Subcutaneous adipose tissue (tissue), 4 donors: ENCODE results near the gene GRP. TPM values are rescaled to one million over a fixed set of nuclear protein-coding genes. Genes with fewer than 3 reads are reported as not detected.

Experiments
- total RNA-seq, 4 donors: library from RNA; depleted of rRNA; stranded (reverse); fragments of >200 nt; gene quantifications; one replicate each; pipeline ENCODE4 v1.1.0, GENCODE V29; 2016
- TF ChIP-seq, protein P1 (sequence below): fragments of 450-650 bp; IDR thresholded peaks from one replicate; pipeline ENCODE4 v1.5.1; 2016; ENCODE audit warnings: low read depth, mild to moderate bottlenecking, control low read depth, antibody characterized with exemption, moderate library complexity

The GRP gene
- total RNA-seq, 4 donors from 2014 or later: not detected

DNA sequence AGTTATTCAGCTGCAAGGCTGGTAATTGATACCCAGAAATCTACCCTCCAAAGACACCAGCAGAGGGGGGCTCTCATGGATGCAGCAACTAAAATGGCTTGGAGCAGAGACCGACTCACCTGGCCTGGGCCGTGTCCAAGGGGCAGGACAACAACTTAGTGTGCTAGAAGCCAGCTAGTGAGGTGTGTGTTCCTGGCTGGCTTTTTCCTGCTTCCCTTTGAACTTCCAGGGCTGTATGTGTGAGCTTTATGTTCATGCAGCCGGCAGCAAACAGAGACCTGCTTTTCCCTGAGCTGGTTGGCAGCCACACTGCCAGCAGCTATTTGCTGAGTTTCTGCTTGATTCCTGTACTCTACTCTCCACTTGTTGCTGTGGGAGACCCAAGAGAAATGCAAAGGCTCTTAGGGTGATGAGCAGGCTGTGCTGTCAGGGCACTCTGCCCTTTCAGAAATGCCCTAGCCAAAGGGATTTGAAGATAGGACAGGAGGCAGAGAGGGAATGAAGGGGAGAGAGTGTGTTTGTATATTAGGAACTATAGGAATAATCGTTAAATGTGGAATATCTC, 23.7 kb upstream of the GRP start:
- TF ChIP-seq, protein P1, sequence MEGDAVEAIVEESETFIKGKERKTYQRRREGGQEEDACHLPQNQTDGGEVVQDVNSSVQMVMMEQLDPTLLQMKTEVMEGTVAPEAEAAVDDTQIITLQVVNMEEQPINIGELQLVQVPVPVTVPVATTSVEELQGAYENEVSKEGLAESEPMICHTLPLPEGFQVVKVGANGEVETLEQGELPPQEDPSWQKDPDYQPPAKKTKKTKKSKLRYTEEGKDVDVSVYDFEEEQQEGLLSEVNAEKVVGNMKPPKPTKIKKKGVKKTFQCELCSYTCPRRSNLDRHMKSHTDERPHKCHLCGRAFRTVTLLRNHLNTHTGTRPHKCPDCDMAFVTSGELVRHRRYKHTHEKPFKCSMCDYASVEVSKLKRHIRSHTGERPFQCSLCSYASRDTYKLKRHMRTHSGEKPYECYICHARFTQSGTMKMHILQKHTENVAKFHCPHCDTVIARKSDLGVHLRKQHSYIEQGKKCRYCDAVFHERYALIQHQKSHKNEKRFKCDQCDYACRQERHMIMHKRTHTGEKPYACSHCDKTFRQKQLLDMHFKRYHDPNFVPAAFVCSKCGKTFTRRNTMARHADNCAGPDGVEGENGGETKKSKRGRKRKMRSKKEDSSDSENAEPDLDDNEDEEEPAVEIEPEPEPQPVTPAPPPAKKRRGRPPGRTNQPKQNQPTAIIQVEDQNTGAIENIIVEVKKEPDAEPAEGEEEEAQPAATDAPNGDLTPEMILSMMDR: no peak

DNA sequence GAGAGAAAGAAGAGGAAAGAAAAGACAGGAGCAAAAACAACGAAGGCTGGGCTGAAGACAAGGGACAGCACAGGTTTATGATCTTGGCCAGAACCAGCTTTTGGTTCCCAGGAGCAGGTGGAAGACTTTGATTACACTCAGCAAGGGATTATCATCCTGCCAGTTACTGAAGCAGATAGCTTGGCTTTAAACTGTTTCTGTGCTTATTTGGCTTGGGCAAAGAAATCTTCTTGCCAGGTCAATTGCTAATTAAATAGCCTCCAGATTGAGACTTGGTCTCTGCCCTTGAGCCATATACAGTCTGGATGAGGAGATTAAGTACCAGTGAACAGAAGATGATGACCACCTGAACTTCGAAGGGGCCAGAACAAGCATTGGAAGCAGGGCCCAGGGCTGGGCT, 22.3 kb upstream of the GRP start:
- TF ChIP-seq, protein P1: no peak

DNA sequence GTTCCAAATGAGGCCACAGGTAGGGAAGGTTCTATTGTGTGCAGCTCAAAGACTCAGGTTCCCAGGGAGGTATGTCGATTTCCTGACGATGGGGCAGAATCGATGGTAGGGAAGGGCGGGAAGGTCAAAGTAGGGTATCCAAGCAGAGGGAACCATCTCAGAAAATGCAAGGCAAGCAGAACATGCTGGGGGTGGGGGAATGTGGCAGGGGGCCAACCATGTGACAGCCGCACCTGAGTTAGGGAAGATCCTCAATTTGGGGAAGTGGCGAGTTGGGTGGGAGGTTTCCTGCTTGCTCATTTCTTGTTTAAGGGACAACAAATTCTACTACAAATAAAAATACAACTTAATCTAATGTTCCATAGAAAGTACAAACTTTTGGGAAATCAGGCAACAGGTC, 21.7 kb upstream of the GRP start:
- TF ChIP-seq, protein P1: no peak

DNA sequence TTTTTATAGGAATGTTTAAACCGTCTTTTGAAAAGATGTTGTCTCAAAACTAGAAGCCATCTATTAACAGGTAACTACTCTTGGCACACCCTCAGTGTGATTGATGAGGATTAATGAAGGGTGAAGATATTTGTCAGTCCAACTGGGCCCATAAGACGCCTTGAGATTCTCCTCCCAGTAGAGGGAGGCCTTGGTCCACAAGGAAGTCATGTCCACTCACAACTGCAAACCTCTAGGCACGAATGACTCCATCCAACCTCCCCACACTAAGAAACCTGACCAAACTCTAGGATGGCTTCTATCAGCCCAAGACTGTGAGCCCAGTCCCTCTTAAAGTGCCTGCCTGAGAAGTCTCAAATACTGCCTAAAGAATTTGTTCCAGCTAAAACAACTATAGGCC, 19.2 kb upstream of the GRP start:
- TF ChIP-seq, protein P1: no peak

DNA sequence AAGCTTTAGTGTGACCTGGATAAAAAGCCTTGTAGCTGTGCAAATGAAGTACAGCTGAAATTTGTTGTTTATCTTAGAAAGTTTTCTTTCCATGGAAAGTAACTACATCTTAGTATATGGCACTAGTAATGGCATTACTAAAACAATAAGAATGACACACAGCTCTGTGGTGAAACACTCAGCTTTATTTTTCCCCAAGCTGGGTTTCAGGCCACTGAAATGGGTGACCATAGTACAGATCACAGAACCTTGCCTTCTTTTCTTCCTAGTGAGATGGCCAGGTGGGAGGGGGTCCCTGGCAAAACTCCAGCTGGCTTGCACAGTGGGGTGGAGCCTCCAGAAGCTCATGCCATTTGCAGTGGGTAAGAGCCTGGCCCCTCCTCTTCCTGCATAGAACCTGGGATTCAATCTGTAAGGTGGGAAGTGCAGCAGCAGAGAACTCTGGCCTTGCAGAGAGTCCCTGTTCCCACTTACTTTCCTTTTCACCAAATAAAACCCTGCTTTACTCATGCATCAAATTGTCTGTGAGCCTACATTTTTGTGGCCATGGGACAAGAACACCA, 17.6 kb upstream of the GRP start:
- TF ChIP-seq, protein P1: no peak

DNA sequence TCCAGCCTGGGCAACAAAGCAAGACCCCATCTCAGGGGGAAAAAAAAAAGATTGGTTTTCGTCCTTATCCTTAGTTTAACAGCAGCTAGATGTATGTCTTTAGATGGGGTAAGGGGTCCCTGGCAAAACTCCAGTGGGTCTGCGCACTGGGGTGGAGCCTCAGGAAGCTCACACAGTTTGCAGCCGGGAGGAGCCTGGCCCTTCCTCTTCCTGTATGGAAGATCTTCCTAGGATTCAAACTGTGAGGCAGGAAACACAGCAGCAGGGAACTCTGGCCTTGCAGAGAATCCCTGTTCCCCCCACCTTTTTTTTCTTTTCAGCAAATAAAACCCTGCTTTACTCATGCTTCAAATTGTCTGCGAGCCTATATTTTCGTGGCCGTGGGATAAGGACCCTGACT, 12.5 kb upstream of the GRP start:
- TF ChIP-seq, protein P1: no peak

DNA sequence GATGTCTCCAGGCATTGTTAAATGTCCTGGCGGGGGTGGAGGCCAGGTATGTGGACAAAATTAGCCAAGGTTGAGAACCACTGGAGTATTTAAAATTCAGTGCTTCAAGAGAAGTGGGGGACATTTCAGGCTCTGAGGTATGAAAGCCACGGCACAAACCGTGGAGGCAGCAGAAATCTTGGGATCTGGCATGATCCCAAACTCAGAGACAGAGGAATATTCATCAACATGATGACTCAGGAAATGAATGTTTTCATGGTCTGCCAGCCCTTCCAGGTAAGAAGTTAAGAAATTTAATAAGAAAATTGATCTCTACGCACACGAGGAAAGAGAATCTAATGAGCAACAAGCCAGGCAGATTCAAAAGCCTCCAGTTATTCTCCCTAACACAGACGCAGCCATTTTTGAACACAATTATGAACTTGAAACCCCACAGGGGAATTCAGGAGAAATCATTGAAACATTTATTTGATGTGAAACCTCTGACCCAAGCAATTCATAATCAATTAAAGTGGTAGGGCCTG, 11.3 kb upstream of the GRP start:
- TF ChIP-seq, protein P1: no peak
